Measurements from ENCODE around the gene ZNF20.

DNA sequence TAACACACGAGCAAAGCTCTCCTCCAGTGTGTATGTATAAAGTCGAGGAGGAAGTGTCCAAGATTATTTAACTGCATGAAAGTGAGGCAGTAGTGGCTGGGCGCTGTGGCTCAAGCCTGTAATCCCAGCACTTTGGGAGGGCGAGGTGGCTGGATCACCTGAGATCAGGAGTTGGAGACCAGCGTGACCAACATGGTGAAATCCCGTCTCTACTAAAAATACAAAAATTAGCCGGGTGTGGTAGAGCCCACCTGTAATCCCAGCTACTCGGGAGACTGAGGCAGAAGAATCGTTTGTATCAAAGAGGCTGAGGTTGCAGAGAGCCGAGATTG, 1.2 kb upstream of the ZNF20 start:
- TF ChIP-seq, protein P1, sequence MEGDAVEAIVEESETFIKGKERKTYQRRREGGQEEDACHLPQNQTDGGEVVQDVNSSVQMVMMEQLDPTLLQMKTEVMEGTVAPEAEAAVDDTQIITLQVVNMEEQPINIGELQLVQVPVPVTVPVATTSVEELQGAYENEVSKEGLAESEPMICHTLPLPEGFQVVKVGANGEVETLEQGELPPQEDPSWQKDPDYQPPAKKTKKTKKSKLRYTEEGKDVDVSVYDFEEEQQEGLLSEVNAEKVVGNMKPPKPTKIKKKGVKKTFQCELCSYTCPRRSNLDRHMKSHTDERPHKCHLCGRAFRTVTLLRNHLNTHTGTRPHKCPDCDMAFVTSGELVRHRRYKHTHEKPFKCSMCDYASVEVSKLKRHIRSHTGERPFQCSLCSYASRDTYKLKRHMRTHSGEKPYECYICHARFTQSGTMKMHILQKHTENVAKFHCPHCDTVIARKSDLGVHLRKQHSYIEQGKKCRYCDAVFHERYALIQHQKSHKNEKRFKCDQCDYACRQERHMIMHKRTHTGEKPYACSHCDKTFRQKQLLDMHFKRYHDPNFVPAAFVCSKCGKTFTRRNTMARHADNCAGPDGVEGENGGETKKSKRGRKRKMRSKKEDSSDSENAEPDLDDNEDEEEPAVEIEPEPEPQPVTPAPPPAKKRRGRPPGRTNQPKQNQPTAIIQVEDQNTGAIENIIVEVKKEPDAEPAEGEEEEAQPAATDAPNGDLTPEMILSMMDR (IDR thresholded peaks at IDR 0.05), result no peak
- TF ChIP-seq POLR2A (IDR thresholded peaks at IDR 0.05) (no peak), POLR2AphosphoS5 (IDR thresholded peaks at IDR 0.05) (no peak), EP300 (IDR thresholded peaks at IDR 0.05) (no peak)

All from gastroesophageal sphincter (tissue), 3 donors.